EL (cell line): ENCODE results near the gene MARK2.

Experiments used
- DNase-seq: peaks from one replicate; pipeline ENCODE4 v3.0.0-alpha.2; 2016

MARK2 gene

GRCh38 chr11:63884196-63884932 is 45.5 kb downstream of the MARK2 start:
- no peak for DNase-seq

DNA sequence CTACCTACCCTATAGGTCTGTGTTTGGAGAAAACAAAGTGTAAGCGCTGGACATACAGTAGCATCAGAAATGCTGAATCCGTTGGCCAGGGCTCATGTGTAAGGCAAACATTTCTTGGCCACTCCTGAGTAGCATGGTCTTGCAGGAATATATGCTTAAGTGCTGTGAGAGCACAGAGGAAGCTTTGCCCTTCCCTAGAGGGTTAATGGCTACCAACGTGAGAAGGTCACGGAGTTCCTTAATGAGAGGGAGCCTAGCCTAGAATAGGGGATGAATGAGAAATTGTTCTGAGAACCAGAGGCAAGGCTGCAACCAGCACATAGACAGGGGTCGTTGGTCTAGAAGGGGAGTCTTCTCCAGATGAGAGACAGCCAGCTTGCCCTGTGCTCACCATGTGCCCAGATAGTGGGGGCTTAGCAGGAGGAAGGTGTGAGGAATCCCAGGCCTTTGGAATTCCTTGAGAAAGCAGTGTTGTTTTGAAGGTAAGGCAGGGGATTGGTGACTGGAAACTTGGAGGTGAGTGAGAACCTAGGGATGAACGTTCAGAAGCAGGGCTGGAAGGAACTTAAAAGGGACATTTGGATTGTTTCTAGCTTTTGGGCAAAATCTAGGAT is 48.6 kb downstream of the MARK2 start:
- no peak for DNase-seq

DNA sequence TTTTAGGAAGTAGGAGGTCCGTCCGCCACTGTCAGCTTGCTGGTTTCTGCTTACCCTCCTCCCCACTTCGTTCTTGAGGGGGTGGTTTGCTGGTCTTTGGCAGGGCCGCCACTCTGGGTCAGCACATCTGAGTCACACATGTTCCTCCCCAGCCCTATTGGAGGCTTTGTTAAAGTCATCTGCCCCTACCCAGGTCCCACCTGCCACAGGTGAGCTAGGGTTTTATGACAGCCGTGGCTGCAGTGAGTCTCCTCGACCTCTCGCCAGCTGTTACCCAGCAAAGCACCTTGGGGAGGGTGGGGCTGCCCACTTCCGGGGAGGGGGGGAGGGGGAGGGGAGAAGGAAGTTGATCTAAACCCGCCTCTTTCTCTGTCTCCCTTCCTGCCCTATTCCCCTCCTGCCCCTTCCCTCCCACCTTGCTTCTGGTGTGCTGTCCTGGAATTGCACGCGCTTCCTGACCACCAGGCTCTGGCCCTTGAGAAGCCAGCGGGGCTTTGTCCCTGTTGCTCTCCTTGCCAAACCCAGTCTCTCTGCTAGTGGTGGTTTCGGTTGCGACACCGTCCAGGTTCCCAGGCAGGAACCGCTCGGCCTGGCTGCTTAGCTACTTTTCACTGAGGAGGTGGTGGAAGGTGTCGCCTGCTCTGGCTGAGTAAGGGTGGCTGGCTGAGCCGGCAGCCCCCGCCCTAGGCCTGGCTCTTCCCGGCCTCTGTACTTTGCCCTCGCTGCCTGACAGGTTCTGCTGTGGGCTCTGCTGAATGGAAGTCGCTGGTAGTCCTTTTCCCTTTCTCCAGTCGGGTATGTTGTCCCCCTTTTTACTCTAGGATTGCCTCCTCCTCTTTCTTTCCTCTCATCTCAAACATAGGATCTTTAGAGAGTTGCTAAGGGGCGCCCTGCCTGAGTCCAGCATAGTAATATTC is 49.5 kb downstream of the MARK2 start:
- peak; percentile 59 for DNase-seq

DNA sequence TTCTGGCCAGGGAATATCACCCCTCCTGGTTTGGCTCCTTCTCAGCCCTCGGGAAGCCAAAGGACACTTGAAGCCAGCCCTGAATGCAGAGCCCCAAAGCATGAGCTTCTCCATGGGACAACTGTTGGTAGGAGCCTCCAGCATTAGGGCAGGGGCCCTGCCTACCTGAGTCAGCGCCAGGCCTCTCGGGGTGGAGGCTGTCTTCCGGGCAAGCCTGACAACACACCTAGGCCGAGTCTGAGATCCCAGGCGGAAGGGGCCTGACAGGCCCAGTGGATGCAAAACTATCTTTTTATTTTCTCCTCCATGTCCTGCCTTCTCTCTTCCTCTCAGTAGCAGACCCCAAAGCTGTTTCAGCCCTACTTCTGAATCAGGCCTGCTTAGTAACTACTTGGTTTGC is 50.4 kb downstream of the MARK2 start:
- no peak for DNase-seq

DNA sequence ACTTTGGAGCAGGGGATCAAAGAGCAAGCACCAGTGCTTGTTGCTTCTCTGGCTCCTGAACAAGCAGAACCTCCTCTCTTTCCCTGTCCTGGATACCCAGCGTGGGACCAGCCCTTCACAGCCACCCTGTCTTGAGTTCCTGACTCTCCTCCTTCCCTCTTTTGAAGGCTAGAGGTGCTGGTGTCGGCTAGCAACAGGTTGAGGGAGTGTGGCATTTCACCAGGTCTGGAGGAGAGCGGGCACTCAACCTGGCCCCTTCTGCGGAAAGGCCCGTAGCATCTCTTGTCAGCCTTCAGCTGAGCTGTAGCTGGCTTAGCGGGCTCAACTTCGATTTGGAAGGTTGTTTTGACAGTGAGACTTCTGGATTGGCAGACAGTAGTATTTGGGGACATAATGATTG is 51.5 kb downstream of the MARK2 start:
- DNase-seq, result no peak

DNA sequence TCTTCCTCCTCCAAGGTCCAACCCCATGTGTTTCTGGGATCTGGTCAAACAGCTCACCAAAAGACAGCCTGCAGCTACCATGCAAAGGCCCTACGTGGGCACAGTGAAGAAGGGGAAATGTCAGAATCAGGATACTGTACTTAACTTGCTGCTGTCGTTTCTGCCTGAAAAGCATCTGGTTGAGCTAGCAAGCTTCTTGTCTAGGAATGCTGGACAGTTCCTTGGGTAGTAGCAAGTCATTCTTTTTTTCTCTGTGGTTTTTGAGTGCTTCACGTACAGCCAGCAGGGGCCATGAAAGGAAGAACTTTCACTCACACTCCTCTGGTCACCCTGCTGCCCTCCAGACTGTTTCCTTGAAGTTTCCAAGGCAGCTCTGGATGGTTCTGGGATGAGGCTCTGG is 53.3 kb downstream of the MARK2 start:
- no peak for DNase-seq

DNA sequence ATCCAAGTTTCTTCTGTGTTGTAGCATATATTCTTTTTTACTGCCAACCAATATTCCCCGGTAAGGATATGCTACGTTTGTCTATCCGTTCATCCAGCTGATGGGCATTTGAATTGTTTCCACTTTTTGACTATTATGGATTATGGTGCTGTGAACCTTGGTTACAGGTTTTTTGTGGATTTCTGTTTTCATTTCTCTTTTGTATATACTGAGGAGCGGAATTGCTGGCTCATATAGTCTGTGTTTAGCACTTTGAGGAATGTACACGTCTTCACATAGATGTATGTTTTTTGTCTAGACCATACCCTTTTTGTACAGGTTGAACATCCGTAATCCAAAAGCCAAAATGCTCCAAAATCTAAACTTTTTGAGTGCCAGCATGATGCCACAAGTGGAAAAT is 54.4 kb downstream of the MARK2 start:
- no peak for DNase-seq

DNA sequence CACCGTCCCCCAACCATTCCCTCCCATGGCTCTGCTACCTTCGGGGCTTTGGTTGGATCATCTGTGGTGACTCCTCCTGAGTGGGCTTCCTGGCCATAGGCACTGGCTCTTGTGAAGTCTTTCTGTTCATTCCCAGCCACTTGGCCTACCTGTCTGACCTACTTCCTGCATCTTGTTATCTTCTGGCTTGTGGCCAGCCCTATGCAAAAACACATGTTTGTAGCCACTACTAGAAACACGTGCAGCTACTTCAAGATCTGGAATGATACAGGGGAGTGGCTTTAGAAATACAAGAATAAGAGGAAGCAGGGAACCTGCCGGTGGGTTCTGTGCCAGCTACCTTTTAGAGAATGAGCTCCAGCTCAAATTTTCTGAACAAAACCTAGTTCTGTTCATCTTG is 57.2 kb downstream of the MARK2 start:
- no peak for DNase-seq

DNA sequence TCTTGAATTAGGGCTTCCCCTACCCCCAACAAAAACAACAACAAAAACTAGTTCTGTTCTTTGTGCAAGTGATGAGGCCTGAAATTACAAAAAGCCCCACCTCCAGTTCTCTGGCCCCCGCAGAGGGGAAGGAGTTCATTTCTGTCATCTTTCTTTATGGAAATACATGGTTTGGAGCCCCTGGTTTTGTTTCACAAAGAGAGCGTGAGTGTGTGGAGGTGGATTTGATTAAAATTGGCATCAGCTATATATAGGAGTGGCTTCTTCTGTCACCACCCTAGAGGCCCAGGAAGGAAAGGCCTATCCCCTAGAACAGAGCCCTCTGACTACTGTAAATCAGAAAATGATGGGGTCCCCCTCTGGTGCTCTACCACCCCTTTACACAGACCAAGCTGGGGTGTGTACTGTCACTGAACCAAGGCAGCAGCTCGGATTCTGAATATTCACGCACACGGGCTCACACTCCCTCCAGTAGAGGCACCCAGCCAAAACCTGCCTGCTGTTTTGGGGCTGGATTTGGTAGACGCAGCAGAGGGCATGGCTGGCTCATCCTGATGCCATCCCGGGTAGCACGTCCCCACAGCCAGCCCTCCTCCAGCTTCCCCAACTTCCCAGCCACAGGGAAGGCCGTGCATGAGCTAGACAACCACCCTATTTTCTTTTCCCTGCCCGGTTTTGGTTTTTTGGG is 58.7 kb downstream of the MARK2 start:
- DNase-seq, result no peak

- DNase-seq, result no peak
Observed at GRCh38 chr11:63901660-63902059, 62.8 kb downstream of the MARK2 start.

- no peak for DNase-seq
Observed at GRCh38 chr11:63903884-63904283, 65.0 kb downstream of the MARK2 start.

GRCh38 chr11:63904743-63905142 is 65.8 kb downstream of the MARK2 start:
- DNase-seq, result no peak

GRCh38 chr11:63905179-63905578 is 66.3 kb downstream of the MARK2 start:
- DNase-seq, result no peak

GRCh38 chr11:63906087-63906486 is 67.2 kb downstream of the MARK2 start:
- DNase-seq, result no peak

GRCh38 chr11:63906585-63906984 is 67.7 kb downstream of the MARK2 start:
- no peak for DNase-seq

DNA sequence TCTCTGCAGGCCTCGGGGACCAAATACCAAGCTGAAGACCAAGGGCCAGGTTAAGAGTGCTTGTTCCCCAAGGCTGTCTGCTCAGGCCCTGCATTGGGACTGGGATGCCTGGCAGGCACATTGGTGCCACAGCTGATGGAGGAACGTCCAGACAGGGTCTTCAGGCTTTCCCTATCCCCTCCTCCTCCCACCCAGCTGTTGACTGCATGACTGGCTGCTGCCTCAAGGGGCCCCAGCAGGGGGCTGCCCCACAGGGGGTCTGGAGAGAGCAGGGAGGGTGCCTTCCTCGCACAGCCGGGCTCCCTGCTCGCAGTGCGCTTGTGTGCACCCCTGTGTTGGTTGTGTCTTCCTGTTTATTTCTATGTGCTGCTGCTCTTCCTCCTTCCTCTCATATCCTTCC is 68.2 kb downstream of the MARK2 start:
- DNase-seq, result no peak

- DNase-seq, result no peak
Observed at GRCh38 chr11:63907808-63908530, 69.1 kb downstream of the MARK2 start.

DNA sequence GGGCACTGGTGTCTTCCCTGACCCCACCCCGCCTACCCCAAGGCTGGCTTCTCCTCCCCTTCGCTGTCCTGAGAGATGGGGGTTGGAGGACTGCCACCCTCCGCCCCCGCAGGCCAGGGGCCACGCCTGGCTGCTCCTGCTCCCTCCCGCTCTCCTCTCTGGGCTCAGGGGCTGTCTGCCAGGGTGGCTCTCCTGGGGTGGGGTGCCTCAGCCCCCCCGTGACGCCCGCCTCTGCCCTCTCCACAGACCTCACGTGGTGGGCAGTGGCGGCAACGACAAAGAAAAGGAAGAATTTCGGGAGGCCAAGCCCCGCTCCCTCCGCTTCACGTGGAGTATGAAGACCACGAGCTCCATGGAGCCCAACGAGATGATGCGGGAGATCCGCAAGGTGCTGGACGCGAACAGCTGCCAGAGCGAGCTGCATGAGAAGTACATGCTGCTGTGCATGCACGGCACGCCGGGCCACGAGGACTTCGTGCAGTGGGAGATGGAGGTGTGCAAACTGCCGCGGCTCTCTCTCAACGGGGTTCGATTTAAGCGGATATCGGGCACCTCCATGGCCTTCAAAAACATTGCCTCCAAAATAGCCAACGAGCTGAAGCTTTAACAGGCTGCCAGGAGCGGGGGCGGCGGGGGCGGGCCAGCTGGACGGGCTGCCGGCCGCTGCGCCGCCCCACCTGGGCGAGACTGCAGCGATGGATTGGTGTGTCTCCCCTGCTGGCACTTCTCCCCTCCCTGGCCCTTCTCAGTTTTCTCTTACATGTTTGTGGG is 69.9 kb downstream of the MARK2 start:
- DNase-seq, result no peak

- DNase-seq, result no peak
Observed at GRCh38 chr11:63909591-63910506, 70.9 kb downstream of the MARK2 start.

- no peak for DNase-seq
Observed at GRCh38 chr11:63910675-63911074, 71.8 kb downstream of the MARK2 start.

- no peak for DNase-seq
Observed at GRCh38 chr11:63911440-63911839, 72.5 kb downstream of the MARK2 start.
